Upper lobe of left lung (tissue), 6 donors: ENCODE results near the gene LYSMD2. TPM values are rescaled to one million over a fixed set of nuclear protein-coding genes. Genes with fewer than 3 reads are reported as not detected.
A peak's percentile ranks its signal among the peaks of the same experiment; 100 is the strongest.

ENCODE experiments used
- ATAC-seq, 2 donors: fragments of 200-7000 bp; cut with Tn5 transposase; one replicate each; pipeline ENCODE4 v1.9.1; 2022; ENCODE audit warnings: mild to moderate bottlenecking in 2 of 2, moderate library complexity in 2 of 2; ENCODE audit not compliant: low FRiP score in 2 of 2
- DNase-seq, 2 donors: peaks; one replicate each; pipeline ENCODE4 v3.0.0-alpha.2; 2019 to 2020
- H3K27ac ChIP-seq, 4 donors: fragments of 200-600 bp; sonication (generic); one replicate each; pipeline ENCODE4 v1.5.1; 2016 to 2019
- H3K27me3 ChIP-seq, 4 donors: fragments of 200-600 bp; sonication (generic); one replicate each; pipeline ENCODE4 v1.5.1; 2017 to 2019
- H3K36me3 ChIP-seq, 4 donors: fragments of 200-600 bp; sonication (generic); one replicate each; pipeline ENCODE4 v1.5.1; 2016 to 2019
- H3K4me1 ChIP-seq, 4 donors: fragments of 200-600 bp; sonication (generic); one replicate each; pipeline ENCODE4 v1.5.1; 2018 to 2019
- H3K4me3 ChIP-seq, 4 donors: fragments of 200-600 bp; sonication (generic); one replicate each; pipeline ENCODE4 v1.5.1; 2017 to 2019; ENCODE audit warnings: mild to moderate bottlenecking in 2 of 4, moderate library complexity in 1 of 4
- H3K9me3 ChIP-seq, 4 donors: fragments of 200-600 bp; sonication (generic); one replicate each; pipeline ENCODE4 v1.5.1; 2018 to 2019
- EP300 ChIP-seq, 4 donors: sonication (generic); formaldehyde crosslinking; IDR thresholded peaks; one replicate each; pipeline ENCODE4 v1.5.1; 2017; ENCODE audit warnings: antibody characterized with exemption in 4 of 4, control low read depth in 2 of 4
- POLR2A ChIP-seq, 4 donors: fragments of 450-650 bp; IDR thresholded peaks; one replicate each; pipeline ENCODE4 v1.5.1; 2016 to 2017; ENCODE audit warnings: antibody characterized with exemption in 4 of 4, mild to moderate bottlenecking in 2 of 4
- POLR2AphosphoS5 ChIP-seq, 2 donors: sonication (generic); formaldehyde crosslinking; IDR thresholded peaks; one replicate each; pipeline ENCODE4 v1.5.1; 2017; ENCODE audit warnings: antibody characterized with exemption in 2 of 2
- WGBS, 2 donors: methylation state at CpG; one replicate each; pipeline ENCODE4 v1.1.5; 2017 to 2018; 5-methylcytosine and 5-hydroxymethylcytosine counted together
- total RNA-seq, 6 donors: library from RNA; depleted of rRNA in 4 of 6; stranded (reverse); fragments of >200 nt in 4 of 6; gene quantifications; one replicate each; pipeline versions ENCODE4 v1.1.0 to v1.2.1, GENCODE V29; 2016 to 2021
- TF ChIP-seq, protein P1 (sequence below), 6 experiments: fragments of 450-650 bp in 4 of 6; fragments of 200-600 bp in 2 of 6; sonication (generic) in 2 of 6; IDR thresholded peaks; one replicate each; pipeline ENCODE4 v1.5.1; 2016 to 2019; ENCODE audit warnings: antibody characterized with exemption in 6 of 6
- donor health status: DM: no; HTN: no; CAD: no; lungs with moderate emphysema.
- donor health status: DM: no; HTN: yes; CAD: no; lungs with severe emphysema.

LYSMD2 gene
- total RNA-seq, 6 donors from 2014 or later = 13.4 to 22.8 (median 17.9) TPM

DNA sequence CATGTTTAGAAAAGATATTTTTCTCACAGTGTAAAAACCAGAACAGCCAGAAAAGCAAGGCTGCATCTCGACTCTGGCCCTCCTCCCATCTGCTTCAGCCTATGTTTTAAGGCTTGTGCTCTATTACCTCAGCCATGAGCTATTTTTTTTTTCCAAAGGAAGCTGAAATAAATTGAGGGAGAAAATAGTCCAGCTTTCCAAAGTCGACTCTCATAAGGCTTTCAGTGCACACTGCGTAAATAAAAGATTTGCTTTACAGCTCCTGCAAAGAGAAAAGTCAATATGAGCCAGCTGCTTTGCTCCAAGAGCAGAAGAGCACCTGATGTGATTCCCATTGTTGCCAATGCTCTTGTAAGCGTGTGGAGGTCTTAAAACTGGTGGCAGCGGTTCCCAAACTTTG is 29.4 kb downstream of the LYSMD2 start:
- no peak overlapping the region for H3K27ac ChIP-seq
- H3K9me3 ChIP-seq = no peaks in the 10 kb centered on the region
- TF ChIP-seq POLR2AphosphoS5 (IDR thresholded peaks at IDR 0.05) (no peak), EP300 (IDR thresholded peaks at IDR 0.05) (no peak), POLR2A (IDR thresholded peaks at IDR 0.05) (no peak)
- TF ChIP-seq, protein P1, sequence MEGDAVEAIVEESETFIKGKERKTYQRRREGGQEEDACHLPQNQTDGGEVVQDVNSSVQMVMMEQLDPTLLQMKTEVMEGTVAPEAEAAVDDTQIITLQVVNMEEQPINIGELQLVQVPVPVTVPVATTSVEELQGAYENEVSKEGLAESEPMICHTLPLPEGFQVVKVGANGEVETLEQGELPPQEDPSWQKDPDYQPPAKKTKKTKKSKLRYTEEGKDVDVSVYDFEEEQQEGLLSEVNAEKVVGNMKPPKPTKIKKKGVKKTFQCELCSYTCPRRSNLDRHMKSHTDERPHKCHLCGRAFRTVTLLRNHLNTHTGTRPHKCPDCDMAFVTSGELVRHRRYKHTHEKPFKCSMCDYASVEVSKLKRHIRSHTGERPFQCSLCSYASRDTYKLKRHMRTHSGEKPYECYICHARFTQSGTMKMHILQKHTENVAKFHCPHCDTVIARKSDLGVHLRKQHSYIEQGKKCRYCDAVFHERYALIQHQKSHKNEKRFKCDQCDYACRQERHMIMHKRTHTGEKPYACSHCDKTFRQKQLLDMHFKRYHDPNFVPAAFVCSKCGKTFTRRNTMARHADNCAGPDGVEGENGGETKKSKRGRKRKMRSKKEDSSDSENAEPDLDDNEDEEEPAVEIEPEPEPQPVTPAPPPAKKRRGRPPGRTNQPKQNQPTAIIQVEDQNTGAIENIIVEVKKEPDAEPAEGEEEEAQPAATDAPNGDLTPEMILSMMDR (IDR thresholded peaks at IDR 0.05) = no peak
- ATAC-seq (peak in 1 of 2 donors; percentile 52), DNase-seq (no peak)
- no peaks in the 10 kb centered on the region for H3K36me3 ChIP-seq
- WGBS, 2 donors = 56 to 66% methylated on average over 5 of the region's 5 CpGs
- H3K27me3 ChIP-seq = no peaks in the 10 kb centered on the region
- no peak overlapping the region for H3K4me3 ChIP-seq
- no peaks in the 10 kb centered on the region for H3K4me1 ChIP-seq

DNA sequence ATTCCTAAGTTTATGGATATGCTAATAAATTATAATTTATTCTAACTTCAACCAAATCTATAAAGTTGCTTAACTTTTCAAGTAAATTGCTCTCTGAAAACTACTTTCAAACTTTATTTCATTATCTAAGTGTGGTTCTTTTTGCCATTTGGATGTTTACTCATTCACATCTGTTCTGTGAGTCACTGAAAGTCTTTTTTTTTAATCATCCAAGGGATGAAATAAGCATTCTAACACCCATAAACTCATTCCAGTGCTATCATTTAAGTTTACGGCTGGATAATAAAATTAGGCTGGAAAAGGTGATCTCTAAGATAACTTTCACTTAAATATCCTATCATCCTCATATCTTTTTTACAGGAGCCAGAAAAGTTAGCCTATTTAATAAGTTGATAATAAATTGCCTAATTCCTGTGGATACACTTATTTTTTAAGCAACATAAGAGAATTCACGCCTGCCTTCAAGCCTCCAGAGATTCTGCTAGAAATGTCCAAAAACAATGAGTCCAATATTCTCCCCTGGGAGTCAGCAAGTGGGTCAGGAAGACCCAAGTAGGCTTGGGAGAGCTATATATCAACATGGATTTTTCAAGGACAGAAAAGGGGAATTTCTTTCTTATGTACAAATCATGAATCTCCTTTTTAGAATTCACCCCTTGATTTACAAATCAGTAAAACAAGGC is 30.4 kb downstream of the LYSMD2 start:
- no peak for DNase-seq
- Histone ChIP-seq H3K4me3 (no peak overlapping the region), H3K27me3 (no peaks in the 10 kb centered on the region), H3K27ac (no peak overlapping the region), H3K9me3 (no peaks in the 10 kb centered on the region), H3K4me1 (no peaks in the 10 kb centered on the region), H3K36me3 (no peaks in the 10 kb centered on the region)
- 92 to 97% methylated on average over 2 of the region's 2 CpGs for WGBS, 2 donors
- TF ChIP-seq EP300 (IDR thresholded peaks at IDR 0.05) = no peak
- TF ChIP-seq, protein P1 (IDR thresholded peaks at IDR 0.05) = no peak
- TF ChIP-seq POLR2A (IDR thresholded peaks at IDR 0.05) = no peak
- no peak for TF ChIP-seq POLR2AphosphoS5 (IDR thresholded peaks at IDR 0.05)
- peak in 1 of 2 donors; percentile 67 for ATAC-seq

DNA sequence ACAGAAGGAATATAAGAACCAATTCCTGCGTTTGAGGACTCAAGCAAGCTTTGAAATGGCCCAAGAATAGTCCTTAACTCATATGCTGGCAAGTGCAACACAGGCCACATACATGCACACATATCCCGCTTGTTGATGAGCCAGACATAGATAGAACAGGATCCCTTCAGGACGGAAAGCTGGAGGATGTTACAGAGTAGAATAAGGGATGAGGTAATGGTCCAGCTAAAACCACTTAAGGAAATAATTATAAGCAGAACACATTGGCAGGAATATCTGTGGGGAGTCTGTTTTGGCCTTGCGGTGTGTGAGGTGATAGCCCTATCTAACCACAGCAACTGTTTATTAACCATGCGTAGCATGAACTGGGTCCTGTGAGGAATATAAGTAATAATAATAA is 31.2 kb downstream of the LYSMD2 start:
- DNase-seq (no peak), ATAC-seq (peak in 1 of 2 donors; percentile 90)
- Histone ChIP-seq H3K27me3 (no peaks in the 10 kb centered on the region), H3K9me3 (no peaks in the 10 kb centered on the region), H3K4me3 (no peak overlapping the region), H3K4me1 (no peaks in the 10 kb centered on the region), H3K27ac (no peak overlapping the region), H3K36me3 (no peaks in the 10 kb centered on the region)
- WGBS, 2 donors = 72 to 91% methylated on average over 5 of the region's 5 CpGs
- no peak for TF ChIP-seq EP300 (IDR thresholded peaks at IDR 0.05)
- TF ChIP-seq, protein P1 (IDR thresholded peaks at IDR 0.05) = no peak
- TF ChIP-seq POLR2AphosphoS5 (IDR thresholded peaks at IDR 0.05) = no peak
- no peak for TF ChIP-seq POLR2A (IDR thresholded peaks at IDR 0.05)

DNA sequence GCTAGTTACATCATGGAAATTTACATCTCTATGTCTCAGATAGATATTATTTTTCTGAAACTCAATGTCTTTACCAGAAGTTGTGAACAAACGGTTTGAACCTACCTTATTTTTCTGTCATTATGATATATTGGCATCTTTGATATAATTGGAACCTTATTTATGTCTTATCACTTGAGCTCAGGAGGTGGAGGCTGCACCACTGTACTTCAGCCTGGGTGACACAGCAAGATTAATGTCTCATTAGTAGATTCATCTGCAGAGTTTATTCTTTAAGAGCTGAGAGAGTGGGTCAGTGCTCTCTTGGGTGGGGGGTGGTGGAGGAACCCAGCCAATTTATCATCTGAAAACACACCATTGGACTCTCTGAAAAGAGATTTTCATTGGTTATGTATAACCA is 34.7 kb downstream of the LYSMD2 start:
- no peak overlapping the region for H3K27ac ChIP-seq
- no peak for ATAC-seq
- 44 to 59% methylated on average over 1 of the region's 1 CpG for WGBS, 2 donors

More for the DNA sequence above, 34.7 kb downstream of the LYSMD2 start:
- Histone ChIP-seq H3K27me3 (no peaks in the 10 kb centered on the region), H3K4me1 (no peaks in the 10 kb centered on the region), H3K36me3 (no peaks in the 10 kb centered on the region), H3K4me3 (no peak overlapping the region), H3K9me3 (no peaks in the 10 kb centered on the region)
- no peak for DNase-seq
- TF ChIP-seq POLR2AphosphoS5 (IDR thresholded peaks at IDR 0.05) = no peak
- TF ChIP-seq EP300 (IDR thresholded peaks at IDR 0.05) = no peak
- TF ChIP-seq, protein P1 (IDR thresholded peaks at IDR 0.05) = no peak
